Loucy (cell line): ENCODE results near the gene ATG4D.

Experiments used
- CTCF ChIP-seq: fragments of 200-600 bp; sonication (generic); conservative IDR thresholded peaks from 2 replicates; pipeline ENCODE4 v1.5.1; 2014; ENCODE audit warnings: mild to moderate bottlenecking, antibody characterized with exemption, low read length
- EZH2phosphoT487 ChIP-seq: fragments of 200-600 bp; IDR thresholded peaks from 2 replicates; pipeline ENCODE4 v1.6.1; 2018; ENCODE audit warnings: antibody characterized with exemption, mild to moderate bottlenecking, moderate library complexity, borderline replicate concordance

- TF ChIP-seq CTCF (peak; percentile 59), EZH2phosphoT487 (no peak)
These were observed 21.4 kb downstream of the ATG4D start for GRCh38 chr19:10565028-10565566.
